H1 (cell line): ENCODE results near the gene ARHGEF3. TPM values are rescaled to one million over a fixed set of nuclear protein-coding genes. Genes with fewer than 3 reads are reported as not detected.

ENCODE experiments used
- CTCF ChIA-PET: fragments of 300-600 bp; sonication (Branson Sonifier 250); formaldehyde crosslinking; loops from one replicate; lab custom pipeline; 2021; ENCODE audit not compliant: partially characterized antibody; lab: Charles Lee
- POLR2A ChIA-PET: fragments of 300-600 bp; sonication (Branson Sonifier 250); formaldehyde crosslinking; loops from one replicate; lab custom pipeline; 2021; ENCODE audit warnings: inconsistent platforms; ENCODE audit not compliant: partially characterized antibody; lab: Charles Lee
- DNase-seq, 2 experiments: peaks; one replicate each; pipeline versions ENCODE4 v3.0.0 to v3.0.0-alpha.2; 2010 to 2022; ENCODE audit warnings: low spot score in 2 of 2, low read depth in 1 of 2, mixed read lengths in 1 of 2
- FAIRE-seq: peaks from 2 replicates; lab custom pipeline; 2011; peaks lifted over from hg19 to GRCh38; lab: Jason Lieb, UNC
- H2AFZ ChIP-seq: 2 replicates; pipeline ENCODE4 v1.8.1; 2012; ENCODE audit warnings: low read length, inconsistent platforms
- H2AK5ac ChIP-seq: 2 replicates; pipeline ENCODE4 v1.6.1; 2013; ENCODE audit warnings: low read depth, low read length
- H2BK120ac ChIP-seq: replicated peaks from 2 replicates; pipeline ENCODE3; 2013; ENCODE audit warnings: low read depth, low read length, inconsistent platforms
- H2BK12ac ChIP-seq: 2 replicates; pipeline ENCODE4 v1.6.1; 2013; ENCODE audit warnings: low read depth, low read length
- H2BK15ac ChIP-seq: 2 replicates; pipeline ENCODE4 v1.6.1; 2013; ENCODE audit warnings: low read length
- H2BK20ac ChIP-seq: 2 replicates; pipeline ENCODE4 v1.6.1; 2013; ENCODE audit warnings: low read length
- H2BK5ac ChIP-seq: 2 replicates; pipeline ENCODE4 v1.6.1; 2013; ENCODE audit warnings: low read depth, low read length
- H3K14ac ChIP-seq: 2 replicates; pipeline ENCODE4 v1.6.1; 2013; ENCODE audit warnings: inconsistent platforms; ENCODE audit not compliant: insufficient read length
- H3K18ac ChIP-seq: 2 replicates; pipeline ENCODE4 v1.6.1; 2013; ENCODE audit warnings: low read length; ENCODE audit errors: extremely low read depth
- H3K23ac ChIP-seq: 2 replicates; pipeline ENCODE4 v1.6.1; 2013; ENCODE audit warnings: inconsistent platforms; ENCODE audit not compliant: insufficient read length
- H3K23me2 ChIP-seq: 2 replicates; pipeline ENCODE4 v1.6.1; 2013; ENCODE audit warnings: low read depth, low read length
- H3K27ac ChIP-seq: 2 replicates; pipeline ENCODE4 v1.6.1; 2011; ENCODE audit warnings: low read depth, low read length, inconsistent platforms
- H3K27me3 ChIP-seq, 4 experiments: replicated peaks in 1 of 4; 1 replicate in 1 of 4; 2 replicates in 3 of 4; pipeline versions ENCODE4 v1.6.1 to v1.8.1; 2011 to 2013; ENCODE audit warnings: low read length in 3 of 4, mild to moderate bottlenecking in 3 of 4, inconsistent platforms in 2 of 4, mixed read lengths in 2 of 4, moderate library complexity in 1 of 4; ENCODE audit not compliant: control insufficient read depth in 3 of 4, insufficient read depth in 3 of 4; ENCODE audit errors: extremely low read depth in 1 of 4
- H3K36me3 ChIP-seq, 4 experiments: 2 replicates each; pipeline versions ENCODE4 v1.6.1 to v1.8.1; 2011 to 2013; ENCODE audit warnings: mild to moderate bottlenecking in 4 of 4, low read length in 3 of 4, moderate library complexity in 2 of 4, control low read depth in 1 of 4, inconsistent platforms in 1 of 4; ENCODE audit not compliant: insufficient read depth in 4 of 4, control insufficient read depth in 2 of 4
- H3K4ac ChIP-seq: replicated peaks from 2 replicates; pipeline ENCODE3; 2013; ENCODE audit warnings: low read length, low read depth, mixed read lengths, inconsistent platforms; ENCODE audit not compliant: insufficient read length
- H3K4me1 ChIP-seq, 4 experiments: replicated peaks in 1 of 4; 1 replicate in 1 of 4; 2 replicates in 3 of 4; pipeline versions ENCODE4 v1.6.1 to v1.8.1; 2011 to 2013; ENCODE audit warnings: low read length in 3 of 4, inconsistent platforms in 2 of 4, mixed read lengths in 1 of 4; ENCODE audit not compliant: insufficient read depth in 4 of 4, control insufficient read depth in 3 of 4
- H3K4me2 ChIP-seq, 2 experiments: 2 replicates each; pipeline versions ENCODE4 v1.6.1 to v1.8.1; 2011 to 2013; ENCODE audit warnings: low read depth in 2 of 2, low read length in 2 of 2, control low read depth in 1 of 2, inconsistent platforms in 1 of 2, mild to moderate bottlenecking in 1 of 2; ENCODE audit not compliant: insufficient read depth in 1 of 2
- H3K4me3 ChIP-seq, 4 experiments: fragments of 200-600, 300-600 bp in 1 of 4; sonication (generic), shearing (Covaris generic), sonication (Bioruptor Twin) in 1 of 4; 2 replicates each; pipeline versions ENCODE4 v1.5.1 to v1.8.1; 2011 to 2016; ENCODE audit warnings: low read length in 4 of 4, low read depth in 3 of 4, control low read depth in 2 of 4, inconsistent platforms in 2 of 4, mild to moderate bottlenecking in 2 of 4, mixed read lengths in 1 of 4, moderate library complexity in 1 of 4; ENCODE audit not compliant: insufficient read depth in 2 of 4; ENCODE audit errors: extremely low read depth in 1 of 4
- H3K56ac ChIP-seq: replicated peaks from 2 replicates; pipeline ENCODE3; 2013; ENCODE audit warnings: low read depth, mild to moderate bottlenecking, mixed read lengths, low read length, inconsistent platforms; ENCODE audit not compliant: insufficient read length
- H3K79me1 ChIP-seq: 2 replicates; pipeline ENCODE4 v1.6.1; 2013; ENCODE audit warnings: low read depth, low read length, control low read depth
- H3K79me2 ChIP-seq, 2 experiments: 2 replicates each; pipeline versions ENCODE4 v1.6.1 to v1.8.1; 2012 to 2013; ENCODE audit warnings: low read length in 2 of 2, mild to moderate bottlenecking in 2 of 2, inconsistent platforms in 1 of 2; ENCODE audit not compliant: insufficient read depth in 2 of 2, control insufficient read depth in 1 of 2
- H3K9ac ChIP-seq, 4 experiments: replicated peaks in 1 of 4; 1 replicate in 1 of 4; 2 replicates in 3 of 4; pipeline versions ENCODE4 v1.6.1 to v1.8.1; 2011 to 2013; ENCODE audit warnings: low read depth in 3 of 4, low read length in 3 of 4, control low read depth in 2 of 4, mild to moderate bottlenecking in 2 of 4, moderate library complexity in 2 of 4, inconsistent platforms in 1 of 4; ENCODE audit errors: extremely low read depth in 1 of 4
- H3K9me3 ChIP-seq, 2 experiments: 2 replicates each; pipeline versions ENCODE4 v1.6.1 to v1.8.1; 2012 to 2013; ENCODE audit warnings: mild to moderate bottlenecking in 2 of 2, moderate library complexity in 2 of 2, control low read depth in 1 of 2, inconsistent platforms in 1 of 2, low read depth in 1 of 2, low read length in 1 of 2, mixed read lengths in 1 of 2; ENCODE audit not compliant: insufficient read depth in 2 of 2
- H4K20me1 ChIP-seq, 2 experiments: replicated peaks in 1 of 2; 2 replicates each; pipeline versions ENCODE3 to v1.8.1; 2011 to 2013; ENCODE audit warnings: inconsistent platforms in 2 of 2, low read length in 2 of 2, mild to moderate bottlenecking in 1 of 2; ENCODE audit not compliant: insufficient read depth in 2 of 2, control insufficient read depth in 1 of 2
- H4K5ac ChIP-seq: 2 replicates; pipeline ENCODE4 v1.6.1; 2013; ENCODE audit warnings: low read length, low read depth, mixed read lengths, inconsistent platforms; ENCODE audit not compliant: insufficient read length
- H4K8ac ChIP-seq: 2 replicates; pipeline ENCODE4 v1.8.0; 2013; ENCODE audit warnings: mild to moderate bottlenecking, moderate library complexity, low read length, inconsistent platforms; ENCODE audit not compliant: insufficient read depth; ENCODE audit errors: extremely low read depth
- H4K91ac ChIP-seq: replicated peaks from 2 replicates; pipeline ENCODE3; 2013; ENCODE audit warnings: low read length, mixed read lengths, inconsistent platforms; ENCODE audit not compliant: insufficient read length
- CTCF ChIP-seq, 3 experiments: IDR thresholded peaks; 1 replicate in 2 of 3; 2 replicates in 1 of 3; pipeline versions ENCODE4 v1.5.1 to v1.6.1; 2011; ENCODE audit warnings: low read length in 3 of 3, mild to moderate bottlenecking in 3 of 3, inconsistent platforms in 2 of 3, low read depth in 1 of 3, moderate library complexity in 1 of 3; ENCODE audit not compliant: insufficient read depth in 1 of 3; ENCODE audit errors: control extremely low read depth in 1 of 3
- E2F6 ChIP-seq: IDR thresholded peaks from 2 replicates; pipeline ENCODE4 v1.6.1; 2012; ENCODE audit warnings: inconsistent platforms
- SIX5 ChIP-seq: IDR thresholded peaks from 2 replicates; pipeline ENCODE4 v1.6.1; 2011; ENCODE audit warnings: mild to moderate bottlenecking, low read depth, low read length
- WGBS, 2 experiments: shearing (Covaris generic) in 1 of 2; methylation state at CpG; one replicate each; pipeline versions ENCODE4 v1.1.6 to v1.1.7; 2013 to 2015; ENCODE audit warnings: low lambda C conversion rate in 2 of 2, mixed read lengths in 2 of 2, inconsistent platforms in 1 of 2, low coverage in 1 of 2, missing lambda C conversion rate in 1 of 2; ENCODE audit not compliant: insufficient replicate concordance in 2 of 2, insufficient coverage in 1 of 2, insufficient read length in 1 of 2; ENCODE audit errors: extremely low coverage in 1 of 2, missing lambda C conversion rate in 1 of 2; 5-methylcytosine and 5-hydroxymethylcytosine counted together
- polyA plus RNA-seq, 7 experiments: library from polyadenylated mRNA; depleted of rRNA in 3 of 7; stranded (reverse) in 5 of 7; unstranded in 2 of 7; fragments of >200 nt in 5 of 7; fragments of 200-250 nt in 2 of 7; gene quantifications; 1 replicate in 5 of 7; 2 replicates in 1 of 7; 4 replicates in 1 of 7; pipeline versions ENCODE4 v1.2.1 to v1.2.3, GENCODE V29; 2011 to 2013; ENCODE audit warnings: missing spikeins in 2 of 7, mixed read lengths in 2 of 7
- total RNA-seq: library from RNA; stranded (reverse); fragmentation: NEBNext Ultra II Directional; extraction: Animal tissue kit (Norgen Biotek cat#: 25700); gene quantifications from 2 replicates; pipeline ENCODE4 v1.2.1, GENCODE V29; 2021

Gene ARHGEF3
- total and polyA plus RNA-seq, 2 of the 8 experiments (the other 6 are each of a cell fraction or from before 2014, with no cell fraction given), result 2.8 to 6.0 TPM

- Histone ChIP-seq H3K27me3 (no peaks in the 10 kb centered on the region), H4K8ac (no peak overlapping the region), H4K5ac (no peak overlapping the region), H3K4me2 (no peak overlapping the region), H3K14ac (no peak overlapping the region), H2BK12ac (no peak overlapping the region), H2BK20ac (no peak overlapping the region), H3K9ac (no peak overlapping the region), H3K23ac (no peak overlapping the region), H4K20me1 (no peaks in the 10 kb centered on the region), H3K23me2 (no peaks in the 10 kb centered on the region), H3K36me3 (no peaks in the 10 kb centered on the region), H2BK5ac (no peak overlapping the region), H3K4me3 (no peak overlapping the region), H2AK5ac (no peak overlapping the region), H2BK120ac (no peak overlapping the region), H2AFZ (no peak overlapping the region), H3K79me2 (no peaks in the 10 kb centered on the region), H4K91ac (no peak overlapping the region), H3K9me3 (no peaks in the 10 kb centered on the region), H3K18ac (no peak overlapping the region), H3K27ac (no peak overlapping the region), H2BK15ac (no peak overlapping the region), H3K4ac (no peak overlapping the region), H3K56ac (no peak overlapping the region), H3K79me1 (no peaks in the 10 kb centered on the region)
- CTCF ChIA-PET, result interaction anchor here (0.6 to 9.0 kb wide), 3 partner anchors 9 to 110 kb away, joined by 3 to 92 read pairs (median 3); partner anchors contain the start of gene ARHGEF3
- DNase-seq, result no peak
- POLR2A ChIA-PET, result no interaction called here
- FAIRE-seq, result no peak
- WGBS, 2 experiments, result 85% methylated on average over 2 of the region's 2 CpGs; no CpG with 5 or more reads in 1 of the 2 experiments
- TF ChIP-seq SIX5, result no peak
- no peak for TF ChIP-seq CTCF (IDR thresholded peaks at IDR 0.05; ENCODE audit: control extremely low read depth in 1 of 3, insufficient read depth in 1 of 3, low read depth in 1 of 3, low read length in 3 of 3)
- no peak for TF ChIP-seq E2F6
- TF ChIP-seq, all 59 proteins: peak for 0
- no peaks in the 10 kb centered on the region for H3K4me1 ChIP-seq
These were observed 11.3 kb upstream of the ARHGEF3 start for GRCh38 chr3:56812754-56813652.
